Measurements from ENCODE around the gene MBP. TPM values are rescaled to one million over a fixed set of nuclear protein-coding genes. Genes with fewer than 3 reads are reported as not detected.
A peak's percentile ranks its signal among the peaks of the same experiment; 100 is the strongest.

MBP gene
- total RNA-seq, 1 donor from 2014 or later: 14.5 TPM

DNA sequence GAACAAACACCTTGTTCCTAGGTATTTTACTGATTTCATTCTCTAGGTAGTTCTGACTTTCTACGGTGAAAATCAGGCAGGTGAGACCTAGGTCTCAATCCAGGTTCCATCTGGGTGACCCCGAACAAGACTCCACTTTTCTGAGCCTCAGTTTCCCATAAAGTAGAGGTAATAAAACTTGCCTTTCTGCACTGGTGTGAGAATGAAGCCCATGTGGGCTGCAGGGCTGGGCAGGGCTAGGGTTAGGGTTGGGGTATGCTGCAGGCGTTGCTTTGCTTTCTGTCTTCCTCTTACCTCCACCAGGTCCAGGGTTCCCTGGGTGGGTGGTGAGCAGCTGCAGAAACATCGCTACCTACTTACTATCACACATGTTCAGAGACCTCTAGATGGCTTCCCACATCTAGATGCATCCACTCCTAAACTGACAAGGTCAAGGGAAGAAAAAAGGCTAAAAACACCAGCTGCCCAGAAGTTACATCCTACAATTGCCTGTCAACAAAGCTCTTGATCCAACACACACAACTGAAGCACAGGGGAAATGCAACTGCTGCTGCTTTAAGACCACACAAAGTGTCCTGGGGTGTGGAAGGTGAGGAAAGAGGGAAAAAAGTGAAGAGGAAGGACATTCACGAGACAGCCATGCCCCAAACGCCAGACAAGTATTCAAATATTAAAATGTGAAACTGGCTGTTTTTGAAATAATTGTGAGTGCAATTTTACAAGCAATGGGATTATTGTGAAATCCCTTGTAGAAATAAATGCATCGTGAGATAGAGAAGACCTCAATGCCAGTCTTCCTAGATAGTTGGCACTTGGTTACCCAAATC, 23.5 kb downstream of the MBP start:
- no peaks in the 10 kb centered on the region for H3K27me3 Mint-ChIP-seq
- H3K4me1 Mint-ChIP-seq (ENCODE audit: unreplicated experiment): peaks cover 47% of the 10 kb centered on the region
- DNase-seq (ENCODE audit: extremely low spot score, unreplicated experiment): no peak
- H3K27ac Mint-ChIP-seq: no peak overlapping the region
- TF ChIP-seq, protein P1, sequence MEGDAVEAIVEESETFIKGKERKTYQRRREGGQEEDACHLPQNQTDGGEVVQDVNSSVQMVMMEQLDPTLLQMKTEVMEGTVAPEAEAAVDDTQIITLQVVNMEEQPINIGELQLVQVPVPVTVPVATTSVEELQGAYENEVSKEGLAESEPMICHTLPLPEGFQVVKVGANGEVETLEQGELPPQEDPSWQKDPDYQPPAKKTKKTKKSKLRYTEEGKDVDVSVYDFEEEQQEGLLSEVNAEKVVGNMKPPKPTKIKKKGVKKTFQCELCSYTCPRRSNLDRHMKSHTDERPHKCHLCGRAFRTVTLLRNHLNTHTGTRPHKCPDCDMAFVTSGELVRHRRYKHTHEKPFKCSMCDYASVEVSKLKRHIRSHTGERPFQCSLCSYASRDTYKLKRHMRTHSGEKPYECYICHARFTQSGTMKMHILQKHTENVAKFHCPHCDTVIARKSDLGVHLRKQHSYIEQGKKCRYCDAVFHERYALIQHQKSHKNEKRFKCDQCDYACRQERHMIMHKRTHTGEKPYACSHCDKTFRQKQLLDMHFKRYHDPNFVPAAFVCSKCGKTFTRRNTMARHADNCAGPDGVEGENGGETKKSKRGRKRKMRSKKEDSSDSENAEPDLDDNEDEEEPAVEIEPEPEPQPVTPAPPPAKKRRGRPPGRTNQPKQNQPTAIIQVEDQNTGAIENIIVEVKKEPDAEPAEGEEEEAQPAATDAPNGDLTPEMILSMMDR (conservative IDR thresholded peaks at IDR 0.05): no peak
- H3K9me3 Mint-ChIP-seq: no peaks in the 10 kb centered on the region
- peaks cover 9% of the 10 kb centered on the region for H3K36me3 Mint-ChIP-seq
- no peak overlapping the region for H3K4me3 Mint-ChIP-seq

GRCh38 chr18:77108001-77108692, 24.4 kb downstream of the MBP start:
- TF ChIP-seq, protein P1 (conservative IDR thresholded peaks at IDR 0.05): no peak
- no peak for DNase-seq (ENCODE audit: extremely low spot score, unreplicated experiment)
- no peaks in the 10 kb centered on the region for H3K9me3 Mint-ChIP-seq
- H3K4me1 Mint-ChIP-seq (ENCODE audit: unreplicated experiment): peaks cover 48% of the 10 kb centered on the region
- no peaks in the 10 kb centered on the region for H3K27me3 Mint-ChIP-seq
- H3K4me3 Mint-ChIP-seq: peak overlapping the region; percentile 47
- H3K36me3 Mint-ChIP-seq: peaks cover 11% of the 10 kb centered on the region
- H3K27ac Mint-ChIP-seq: no peak overlapping the region

- no peak for DNase-seq (ENCODE audit: extremely low spot score, unreplicated experiment)
- Mint-ChIP-seq H3K36me3 (peaks cover 11% of the 10 kb centered on the region), H3K4me3 (peak overlapping the region; percentile 4), H3K27ac (no peak overlapping the region), H3K4me1 (ENCODE audit: unreplicated experiment) (peaks cover 56% of the 10 kb centered on the region), H3K27me3 (no peaks in the 10 kb centered on the region), H3K9me3 (no peaks in the 10 kb centered on the region)
- TF ChIP-seq, protein P1 (conservative IDR thresholded peaks at IDR 0.05): no peak
These were observed 25.3 kb downstream of the MBP start for GRCh38 chr18:77107292-77107691.

DNA sequence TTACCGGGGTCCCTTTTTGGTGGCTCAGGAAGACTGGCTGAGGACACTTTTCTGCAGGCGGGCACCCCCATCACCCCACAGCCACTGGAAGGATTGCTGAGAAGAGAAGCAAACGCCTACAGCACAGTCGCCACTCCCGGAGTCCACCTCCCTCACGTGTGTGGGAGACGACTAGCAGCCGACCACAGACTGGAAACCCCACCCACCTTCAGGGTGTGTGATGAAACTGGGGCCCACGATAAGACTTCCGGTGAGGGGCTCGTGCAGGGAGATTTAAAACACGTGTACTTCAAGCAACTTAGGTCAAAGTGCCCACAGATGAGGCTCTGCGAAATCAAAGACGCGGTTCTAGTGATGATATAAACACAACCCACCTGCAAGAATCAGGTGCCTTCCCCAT, 26.3 kb downstream of the MBP start:
- DNase-seq (ENCODE audit: extremely low spot score, unreplicated experiment): no peak
- TF ChIP-seq, protein P1 (conservative IDR thresholded peaks at IDR 0.05): no peak
- Mint-ChIP-seq H3K4me1 (ENCODE audit: unreplicated experiment) (peaks cover 66% of the 10 kb centered on the region), H3K9me3 (no peaks in the 10 kb centered on the region), H3K36me3 (peaks cover 11% of the 10 kb centered on the region), H3K4me3 (no peak overlapping the region), H3K27ac (no peak overlapping the region), H3K27me3 (no peaks in the 10 kb centered on the region)

- no peaks in the 10 kb centered on the region for H3K9me3 Mint-ChIP-seq
- H3K27me3 Mint-ChIP-seq: no peaks in the 10 kb centered on the region
- no peak overlapping the region for H3K4me3 Mint-ChIP-seq
- H3K4me1 Mint-ChIP-seq (ENCODE audit: unreplicated experiment): peaks cover 71% of the 10 kb centered on the region
- DNase-seq (ENCODE audit: extremely low spot score, unreplicated experiment): no peak
- TF ChIP-seq, protein P1 (conservative IDR thresholded peaks at IDR 0.05): no peak
- peaks cover 11% of the 10 kb centered on the region for H3K36me3 Mint-ChIP-seq
- H3K27ac Mint-ChIP-seq: no peak overlapping the region
These were observed 26.9 kb downstream of the MBP start for GRCh38 chr18:77105680-77106079.
